ENCODE data around the gene ITPR2. TPM values are rescaled to one million over a fixed set of nuclear protein-coding genes. Genes with fewer than 3 reads are reported as not detected.

Gene ITPR2
- total and polyA plus RNA-seq, 4 donors, result 1.5 to 84.8 (median 21.8) TPM

DNA sequence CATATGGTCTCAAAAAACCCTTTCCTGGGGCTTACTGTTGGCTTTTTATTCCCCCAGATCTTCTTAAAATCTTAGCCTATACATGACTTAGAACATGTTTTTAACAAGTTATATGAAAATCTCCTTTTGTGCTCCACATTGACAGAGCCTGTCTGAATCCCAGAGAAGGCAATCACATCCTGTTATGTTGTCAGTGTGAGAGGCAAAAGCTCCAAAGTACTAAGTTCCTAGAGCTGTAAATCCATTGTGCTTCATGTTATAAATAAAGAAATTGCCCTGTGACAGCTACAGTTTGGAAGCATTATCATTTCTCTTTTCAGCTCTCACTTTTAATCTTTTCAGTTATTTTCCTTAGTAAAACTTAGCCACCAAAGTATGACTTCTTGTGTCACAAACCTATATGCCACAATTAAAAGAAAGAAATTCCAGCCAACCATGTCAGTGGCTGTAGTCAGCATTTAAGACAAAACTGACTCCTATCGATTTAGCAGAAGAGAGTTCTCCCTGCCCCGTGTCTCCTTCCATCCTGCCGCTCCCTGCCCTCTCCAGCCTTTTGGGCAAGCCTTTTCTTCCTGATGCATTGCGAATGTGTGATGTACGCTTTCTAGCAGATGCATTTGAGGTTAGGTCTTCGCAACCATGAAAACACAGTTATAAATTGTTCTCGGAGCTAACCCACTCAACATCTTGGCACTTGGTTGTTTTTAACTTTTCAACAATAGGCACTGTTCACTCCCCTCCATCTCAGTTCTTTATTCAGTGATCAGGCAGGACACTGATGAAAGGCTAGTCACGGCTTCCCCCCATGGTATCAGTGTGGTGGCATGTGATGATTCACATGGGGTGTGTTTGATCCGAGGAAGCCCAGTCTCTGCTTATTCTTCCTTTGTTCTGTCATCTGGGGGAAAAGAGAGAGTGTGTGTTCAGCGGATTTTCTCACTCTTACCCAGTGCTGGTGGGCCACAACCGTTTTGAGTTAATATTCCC lies 494.1 kb downstream of the ITPR2 start:
- intact Hi-C loops (cut with DNase I), result no loop called here
- WGBS, 2 donors, result 88 to 90% methylated on average over 11 of the region's 11 CpGs
- no peak overlapping the region for H3K27ac ChIP-seq (ENCODE audit: low read depth in 1 of 2, low read length in 2 of 2)
- no peaks in the 10 kb centered on the region for H3K4me1 ChIP-seq (ENCODE audit: control insufficient read depth in 1 of 2, insufficient read depth in 2 of 2, low read length in 2 of 2)
- no peak for DNase-seq
- no peak for ATAC-seq (ENCODE audit: low FRiP score)
- H3K9me3 ChIP-seq (ENCODE audit: control insufficient read depth, low read length), result no peaks in the 10 kb centered on the region
- peaks cover 0 to 7% of the 10 kb centered on the region in 2 donors for H3K36me3 ChIP-seq (ENCODE audit: control insufficient read depth in 1 of 2, insufficient read depth in 2 of 2, low read length in 1 of 2)
- H3K27me3 ChIP-seq (ENCODE audit: control insufficient read depth in 1 of 2, insufficient read depth in 2 of 2, low read length in 1 of 2), result no peaks in the 10 kb centered on the region
- no peak overlapping the region for H3K4me3 ChIP-seq (ENCODE audit: low read length in 2 of 2)

DNA sequence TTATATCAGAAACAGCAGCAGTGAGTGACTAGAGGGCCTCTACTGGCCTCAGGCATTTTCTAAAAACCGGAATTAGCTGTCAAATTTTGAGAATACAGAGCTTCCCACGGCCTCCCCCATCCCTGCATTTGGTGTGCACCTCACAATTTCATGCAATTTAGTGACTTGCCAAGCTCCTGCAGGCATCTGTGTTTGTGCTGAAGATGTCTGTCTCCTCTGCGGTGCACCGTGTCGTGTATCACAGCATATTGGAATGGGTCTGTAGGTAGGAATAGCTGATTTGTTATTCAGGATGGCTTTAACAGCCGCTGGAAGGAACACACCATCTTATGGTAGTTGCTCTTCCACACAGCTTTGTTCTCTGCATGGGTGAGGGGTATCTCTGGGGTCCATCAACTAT lies 497.3 kb downstream of the ITPR2 start:
- H3K27ac ChIP-seq (ENCODE audit: low read depth in 1 of 2, low read length in 2 of 2), result no peak overlapping the region
- 90 to 93% methylated on average over 6 of the region's 6 CpGs for WGBS, 2 donors
- H3K4me3 ChIP-seq (ENCODE audit: low read length in 2 of 2), result no peak overlapping the region
- DNase-seq (no peak), ATAC-seq (ENCODE audit: low FRiP score) (no peak)
- H3K36me3 ChIP-seq (ENCODE audit: control insufficient read depth in 1 of 2, insufficient read depth in 2 of 2, low read length in 1 of 2), result peaks cover 0 to 5% of the 10 kb centered on the region in 2 donors
- H3K27me3 ChIP-seq (ENCODE audit: control insufficient read depth in 1 of 2, insufficient read depth in 2 of 2, low read length in 1 of 2), result no peaks in the 10 kb centered on the region
- intact Hi-C loops (cut with DNase I), result no loop called here
- H3K9me3 ChIP-seq (ENCODE audit: control insufficient read depth, low read length), result no peaks in the 10 kb centered on the region
- no peaks in the 10 kb centered on the region for H3K4me1 ChIP-seq (ENCODE audit: control insufficient read depth in 1 of 2, insufficient read depth in 2 of 2, low read length in 2 of 2)

- WGBS, 2 donors, result 87 to 89% methylated on average over 6 of the region's 6 CpGs
- Histone ChIP-seq H3K36me3 (ENCODE audit: control insufficient read depth in 1 of 2, insufficient read depth in 2 of 2, low read length in 1 of 2) (peaks cover 0 to 5% of the 10 kb centered on the region in 2 donors), H3K27me3 (ENCODE audit: control insufficient read depth in 1 of 2, insufficient read depth in 2 of 2, low read length in 1 of 2) (no peaks in the 10 kb centered on the region), H3K27ac (ENCODE audit: low read depth in 1 of 2, low read length in 2 of 2) (no peak overlapping the region), H3K4me1 (ENCODE audit: control insufficient read depth in 1 of 2, insufficient read depth in 2 of 2, low read length in 2 of 2) (no peaks in the 10 kb centered on the region), H3K4me3 (ENCODE audit: low read length in 2 of 2) (no peak overlapping the region), H3K9me3 (ENCODE audit: control insufficient read depth, low read length) (no peaks in the 10 kb centered on the region)
- peak; percentile 60 for ATAC-seq (ENCODE audit: low FRiP score)
- intact Hi-C loops (cut with DNase I), result no loop called here
- DNase-seq, result peak in 1 of 2 donors; percentile 79
These were observed 498.3 kb downstream of the ITPR2 start for GRCh38 chr12:26334621-26335124.

- H3K4me3 ChIP-seq (ENCODE audit: low read length in 2 of 2), result no peak overlapping the region
- DNase-seq, result no peak
- no peaks in the 10 kb centered on the region for H3K27me3 ChIP-seq (ENCODE audit: control insufficient read depth in 1 of 2, insufficient read depth in 2 of 2, low read length in 1 of 2)
- 98 to 99% methylated on average over 4 of the region's 4 CpGs for WGBS, 2 donors
- intact Hi-C loops (cut with DNase I), result no loop called here
- no peak overlapping the region for H3K27ac ChIP-seq (ENCODE audit: low read depth in 1 of 2, low read length in 2 of 2)
- no peaks in the 10 kb centered on the region for H3K9me3 ChIP-seq (ENCODE audit: control insufficient read depth, low read length)
- H3K36me3 ChIP-seq (ENCODE audit: control insufficient read depth in 1 of 2, insufficient read depth in 2 of 2, low read length in 1 of 2), result peaks cover 0 to 2% of the 10 kb centered on the region in 2 donors
- ATAC-seq (ENCODE audit: low FRiP score), result no peak
- no peaks in the 10 kb centered on the region for H3K4me1 ChIP-seq (ENCODE audit: control insufficient read depth in 1 of 2, insufficient read depth in 2 of 2, low read length in 2 of 2)
These were observed 501.0 kb downstream of the ITPR2 start for GRCh38 chr12:26331960-26332359.

DNA sequence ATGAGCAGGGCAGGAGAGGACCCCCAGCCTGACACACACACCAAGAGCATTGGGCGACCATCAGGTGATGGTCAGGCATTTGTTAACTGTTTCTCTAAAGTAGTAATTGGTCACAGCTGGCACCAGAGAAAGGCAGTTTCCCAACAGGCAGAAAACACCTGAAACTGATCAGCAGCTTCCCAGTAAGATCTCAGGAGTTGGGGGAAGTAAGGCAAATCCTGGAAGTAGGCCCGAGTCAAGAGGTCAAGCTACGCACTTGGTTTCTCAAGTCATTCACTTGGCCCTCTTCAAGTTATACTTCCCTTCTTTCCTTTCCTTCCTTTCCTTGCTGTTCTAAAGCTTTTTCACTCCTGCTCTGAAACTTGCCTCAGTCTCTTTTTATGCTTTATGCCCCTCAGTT lies 501.9 kb downstream of the ITPR2 start:
- Histone ChIP-seq H3K27ac (ENCODE audit: low read depth in 1 of 2, low read length in 2 of 2) (no peak overlapping the region), H3K9me3 (ENCODE audit: control insufficient read depth, low read length) (no peaks in the 10 kb centered on the region), H3K4me3 (ENCODE audit: low read length in 2 of 2) (no peak overlapping the region), H3K4me1 (ENCODE audit: control insufficient read depth in 1 of 2, insufficient read depth in 2 of 2, low read length in 2 of 2) (no peaks in the 10 kb centered on the region), H3K36me3 (ENCODE audit: control insufficient read depth in 1 of 2, insufficient read depth in 2 of 2, low read length in 1 of 2) (peaks cover 0 to 2% of the 10 kb centered on the region in 2 donors), H3K27me3 (ENCODE audit: control insufficient read depth in 1 of 2, insufficient read depth in 2 of 2, low read length in 1 of 2) (no peaks in the 10 kb centered on the region)
- intact Hi-C loops (cut with DNase I), result no loop called here
- ATAC-seq (ENCODE audit: low FRiP score), result no peak
- no peak for DNase-seq
- WGBS, 2 donors, result 92 to 98% methylated on average over 3 of the region's 3 CpGs

DNA sequence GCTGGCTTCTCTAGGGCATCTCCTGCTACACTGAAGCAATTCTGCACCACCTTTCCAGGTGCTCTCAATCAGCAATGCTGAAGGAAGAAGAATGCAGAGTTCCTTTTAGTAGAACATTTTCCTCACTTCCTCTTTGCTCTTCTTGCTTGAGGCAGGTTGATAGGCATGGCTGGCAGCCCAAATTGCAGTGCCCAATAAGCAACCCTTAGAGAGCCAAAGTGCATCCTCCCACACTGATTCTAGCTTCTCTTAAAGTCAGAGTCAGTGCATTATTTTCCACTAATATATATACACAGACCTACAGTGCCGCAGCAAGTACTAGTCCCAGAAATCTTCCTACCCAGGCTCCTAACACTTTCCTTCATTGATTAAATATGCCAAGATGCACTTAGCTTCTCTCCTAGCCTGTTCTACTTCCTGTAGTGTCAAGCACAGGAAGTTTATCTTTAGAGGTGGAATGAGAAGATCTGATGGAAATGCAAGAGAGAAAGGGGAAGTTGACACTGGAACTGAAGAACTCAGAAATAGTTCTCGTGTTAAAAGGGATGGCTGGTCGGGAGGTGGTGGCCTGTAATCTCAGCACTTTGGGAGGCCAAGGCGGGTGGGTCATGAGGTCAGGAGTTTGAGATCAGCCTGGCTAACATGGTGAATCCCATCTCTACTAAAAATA lies 504.9 kb downstream of the ITPR2 start:
- Histone ChIP-seq H3K4me3 (ENCODE audit: low read length in 2 of 2) (no peak overlapping the region), H3K4me1 (ENCODE audit: control insufficient read depth in 1 of 2, insufficient read depth in 2 of 2, low read length in 2 of 2) (no peaks in the 10 kb centered on the region), H3K36me3 (ENCODE audit: control insufficient read depth in 1 of 2, insufficient read depth in 2 of 2, low read length in 1 of 2) (no peaks in the 10 kb centered on the region), H3K9me3 (ENCODE audit: control insufficient read depth, low read length) (no peaks in the 10 kb centered on the region), H3K27me3 (ENCODE audit: control insufficient read depth in 1 of 2, insufficient read depth in 2 of 2, low read length in 1 of 2) (no peaks in the 10 kb centered on the region), H3K27ac (ENCODE audit: low read depth in 1 of 2, low read length in 2 of 2) (no peak overlapping the region)
- intact Hi-C loops (cut with DNase I), result no loop called here
- WGBS, 2 donors, result 81 to 94% methylated on average over 4 of the region's 4 CpGs
- ATAC-seq (ENCODE audit: low FRiP score) (no peak), DNase-seq (no peak)

DNA sequence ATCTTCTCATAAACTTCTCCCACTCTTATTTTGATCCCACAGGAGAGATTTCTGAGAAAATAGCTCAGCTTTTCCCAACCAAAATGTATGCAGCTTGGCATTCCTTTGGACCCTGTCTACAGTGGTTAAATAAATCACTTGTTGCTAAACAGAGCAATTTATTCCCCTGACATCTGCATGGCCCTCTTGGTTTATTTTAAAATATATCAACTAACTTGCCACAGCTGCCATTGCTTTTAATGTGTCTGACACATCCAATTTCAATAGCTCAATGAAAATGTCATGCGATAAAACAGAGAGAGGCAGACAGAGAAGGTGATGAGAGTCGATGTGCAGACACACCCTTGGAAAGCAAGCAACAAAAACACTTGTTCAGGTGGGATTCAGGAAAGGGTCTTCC lies 509.3 kb downstream of the ITPR2 start:
- Histone ChIP-seq H3K4me3 (ENCODE audit: low read length in 2 of 2) (no peak overlapping the region), H3K9me3 (ENCODE audit: control insufficient read depth, low read length) (no peaks in the 10 kb centered on the region), H3K27ac (ENCODE audit: low read depth in 1 of 2, low read length in 2 of 2) (no peak overlapping the region), H3K4me1 (ENCODE audit: control insufficient read depth in 1 of 2, insufficient read depth in 2 of 2, low read length in 2 of 2) (no peaks in the 10 kb centered on the region), H3K27me3 (ENCODE audit: control insufficient read depth in 1 of 2, insufficient read depth in 2 of 2, low read length in 1 of 2) (no peaks in the 10 kb centered on the region), H3K36me3 (ENCODE audit: control insufficient read depth in 1 of 2, insufficient read depth in 2 of 2, low read length in 1 of 2) (no peaks in the 10 kb centered on the region)
- intact Hi-C loops (cut with DNase I), result no loop called here
- 34 to 55% methylated on average over 2 of the region's 2 CpGs for whole genome bisulfite sequencing, 2 donors
- DNase-seq, result no peak
- ATAC-seq (ENCODE audit: low FRiP score), result no peak

GRCh38 chr12:26319511-26319910 lies 513.5 kb downstream of the ITPR2 start:
- H3K27ac ChIP-seq (ENCODE audit: low read depth in 1 of 2, low read length in 2 of 2), result no peak overlapping the region

More at GRCh38 chr12:26319511-26319910, 513.5 kb downstream of the ITPR2 start:
- intact Hi-C loops (cut with DNase I), result no loop called here
- ATAC-seq (ENCODE audit: low FRiP score) (peak; percentile 75), DNase-seq (peak in 1 of 2 donors; percentile 61)
- Histone ChIP-seq H3K27me3 (ENCODE audit: control insufficient read depth in 1 of 2, insufficient read depth in 2 of 2, low read length in 1 of 2) (no peaks in the 10 kb centered on the region), H3K4me3 (ENCODE audit: low read length in 2 of 2) (no peak overlapping the region), H3K4me1 (ENCODE audit: control insufficient read depth in 1 of 2, insufficient read depth in 2 of 2, low read length in 2 of 2) (no peaks in the 10 kb centered on the region), H3K9me3 (ENCODE audit: control insufficient read depth, low read length) (peaks cover 1% of the 10 kb centered on the region), H3K36me3 (ENCODE audit: control insufficient read depth in 1 of 2, insufficient read depth in 2 of 2, low read length in 1 of 2) (no peaks in the 10 kb centered on the region)
- 63 to 73% methylated on average over 5 of the region's 5 CpGs for WGBS, 2 donors

Measured in aorta (tissue), 5 donors.